Vagina (tissue), 2 donors: ENCODE data around the gene DDC. TPM values are rescaled to one million over a fixed set of nuclear protein-coding genes. Genes with fewer than 3 reads are reported as not detected.

Source experiments
- DNase-seq, 2 donors: peaks; one replicate each; pipeline ENCODE4 v3.0.0-alpha.2; 2017; ENCODE audit errors: extremely low spot score in 2 of 2
- H3K27ac ChIP-seq: fragments of 200-600 bp; sonication (generic); one replicate; pipeline ENCODE4 v1.5.1; 2019
- H3K27me3 ChIP-seq: fragments of 200-600 bp; sonication (generic); one replicate; pipeline ENCODE4 v1.5.1; 2019
- H3K36me3 ChIP-seq, 2 donors: fragments of 200-600 bp; sonication (generic); one replicate each; pipeline ENCODE4 v1.5.1; 2017 to 2019
- H3K4me1 ChIP-seq: fragments of 200-600 bp; sonication (generic); one replicate; pipeline ENCODE4 v1.5.1; 2019
- H3K4me3 ChIP-seq, 2 donors: fragments of 200-600 bp; sonication (generic); 1 replicate in 1 of 2; 2 replicates in 1 of 2; pipeline ENCODE4 v1.5.1; 2016 to 2019
- H3K9me3 ChIP-seq: fragments of 200-600 bp; sonication (generic); one replicate; pipeline ENCODE4 v1.5.1; 2019
- CTCF ChIP-seq, 3 experiments: fragments of 450-650 bp in 2 of 3; fragments of 200-600 bp in 1 of 3; sonication (generic) in 1 of 3; IDR thresholded peaks; one replicate each; pipeline ENCODE4 v1.5.1; 2017 to 2019; ENCODE audit warnings: antibody characterized with exemption in 3 of 3, mild to moderate bottlenecking in 2 of 3, moderate library complexity in 2 of 3
- POLR2A ChIP-seq, 2 donors: fragments of 450-650 bp; IDR thresholded peaks; one replicate each; pipeline ENCODE4 v1.6.1; 2017; ENCODE audit warnings: antibody characterized with exemption in 2 of 2, mild to moderate bottlenecking in 2 of 2, moderate library complexity in 2 of 2
- POLR2AphosphoS5 ChIP-seq, 2 donors: sonication (generic); formaldehyde crosslinking; IDR thresholded peaks; one replicate each; pipeline ENCODE4 v1.9.0; 2017; ENCODE audit warnings: antibody characterized with exemption in 2 of 2, mild to moderate bottlenecking in 2 of 2, low read depth in 1 of 2; ENCODE audit not compliant: insufficient read depth in 1 of 2
- intact Hi-C: fragments of 100-400 bp; cut with DNase I; formaldehyde crosslinking; loops from one replicate; pipeline ENCODE4 v1.15.1; 2023
- total RNA-seq: library from RNA; depleted of rRNA; stranded (reverse); fragments of >200 nt; gene quantifications from one replicate; pipeline ENCODE4 v1.2.3, GENCODE V29; 2016

DDC gene
- total RNA-seq, 1 donor from 2014 or later, result 1.7 TPM

GRCh38 chr7:50565559-50565916 lies 333 bp upstream of the DDC start:
- intact Hi-C loops, result no loop called here
- Histone ChIP-seq H3K27me3 (no peaks in the 10 kb centered on the region), H3K4me1 (no peaks in the 10 kb centered on the region), H3K9me3 (no peaks in the 10 kb centered on the region), H3K36me3 (no peaks in the 10 kb centered on the region), H3K4me3 (no peak overlapping the region), H3K27ac (no peak overlapping the region)
- no peak for DNase-seq
- TF ChIP-seq POLR2A (IDR thresholded peaks at IDR 0.05) (no peak), POLR2AphosphoS5 (IDR thresholded peaks at IDR 0.05; ENCODE audit: insufficient read depth in 1 of 2, low read depth in 1 of 2) (no peak), CTCF (IDR thresholded peaks at IDR 0.05) (no peak)

- DNase-seq, result no peak
- Histone ChIP-seq H3K4me3 (no peak overlapping the region), H3K9me3 (no peaks in the 10 kb centered on the region), H3K4me1 (no peaks in the 10 kb centered on the region), H3K27me3 (no peaks in the 10 kb centered on the region), H3K27ac (no peak overlapping the region), H3K36me3 (no peaks in the 10 kb centered on the region)
- intact Hi-C loops, result no loop called here
- TF ChIP-seq CTCF (IDR thresholded peaks at IDR 0.05), result no peak
- TF ChIP-seq POLR2AphosphoS5 (IDR thresholded peaks at IDR 0.05; ENCODE audit: insufficient read depth in 1 of 2, low read depth in 1 of 2), result no peak
These were observed 1.0 kb downstream of the DDC start for GRCh38 chr7:50564171-50564570.

GRCh38 chr7:50562136-50562535 lies 3.1 kb downstream of the DDC start:
- Histone ChIP-seq H3K9me3 (no peaks in the 10 kb centered on the region), H3K4me1 (no peaks in the 10 kb centered on the region), H3K36me3 (no peaks in the 10 kb centered on the region), H3K4me3 (no peak overlapping the region), H3K27ac (no peak overlapping the region), H3K27me3 (no peaks in the 10 kb centered on the region)
- intact Hi-C loops, result no loop called here
- no peak for TF ChIP-seq CTCF (IDR thresholded peaks at IDR 0.05)
- TF ChIP-seq POLR2A (IDR thresholded peaks at IDR 0.05), result no peak
- TF ChIP-seq POLR2AphosphoS5 (IDR thresholded peaks at IDR 0.05; ENCODE audit: insufficient read depth in 1 of 2, low read depth in 1 of 2), result no peak
- no peak for DNase-seq

GRCh38 chr7:50560865-50561351 lies 4.3 kb downstream of the DDC start:
- DNase-seq, result no peak
- no peaks in the 10 kb centered on the region for H3K9me3 ChIP-seq
- H3K27me3 ChIP-seq, result no peaks in the 10 kb centered on the region
- no peak overlapping the region for H3K4me3 ChIP-seq
- no peak for TF ChIP-seq CTCF (IDR thresholded peaks at IDR 0.05)
- TF ChIP-seq POLR2AphosphoS5 (IDR thresholded peaks at IDR 0.05; ENCODE audit: insufficient read depth in 1 of 2, low read depth in 1 of 2), result no peak
- TF ChIP-seq POLR2A (IDR thresholded peaks at IDR 0.05), result no peak
- H3K27ac ChIP-seq, result no peak overlapping the region
- no peaks in the 10 kb centered on the region for H3K36me3 ChIP-seq
- H3K4me1 ChIP-seq, result no peaks in the 10 kb centered on the region
- intact Hi-C loops, result no loop called here

- TF ChIP-seq POLR2AphosphoS5 (IDR thresholded peaks at IDR 0.05; ENCODE audit: insufficient read depth in 1 of 2, low read depth in 1 of 2), result no peak
- TF ChIP-seq POLR2A (IDR thresholded peaks at IDR 0.05), result no peak
- TF ChIP-seq CTCF (IDR thresholded peaks at IDR 0.05), result no peak
- no peaks in the 10 kb centered on the region for H3K4me1 ChIP-seq
- H3K27me3 ChIP-seq, result no peaks in the 10 kb centered on the region
- H3K27ac ChIP-seq, result no peak overlapping the region
- H3K4me3 ChIP-seq, result no peak overlapping the region
- DNase-seq, result no peak
- H3K9me3 ChIP-seq, result no peaks in the 10 kb centered on the region
- intact Hi-C loops, result no loop called here
- no peaks in the 10 kb centered on the region for H3K36me3 ChIP-seq
These were observed 5.3 kb downstream of the DDC start for GRCh38 chr7:50559881-50560280.
